ENCODE results near the gene TPSAB1. TPM values are rescaled to one million over a fixed set of nuclear protein-coding genes. Genes with fewer than 3 reads are reported as not detected.

Gene TPSAB1
- total RNA-seq, 1 donor from 2014 or later, result not detected

GRCh38 chr16:1277151-1277598 is 36.7 kb downstream of the TPSAB1 start:
- Mint-ChIP-seq H3K4me3 (ENCODE audit: low read depth) (no peak overlapping the region), H3K27me3 (peaks cover 24% of the 10 kb centered on the region), H3K4me1 (ENCODE audit: low read depth) (no peaks in the 10 kb centered on the region), H3K27ac (no peak overlapping the region), H3K9me3 (ENCODE audit: low read depth) (no peaks in the 10 kb centered on the region), H3K36me3 (ENCODE audit: insufficient read depth) (no peaks in the 10 kb centered on the region)
- TF ChIP-seq CTCF (IDR thresholded peaks at IDR 0.05; ENCODE audit: unreplicated experiment), result no peak
- DNase-seq (ENCODE audit: low spot score, unreplicated experiment), result no peak

- no peaks in the 10 kb centered on the region for H3K4me1 Mint-ChIP-seq (ENCODE audit: low read depth)
Measured at GRCh38 chr16:1277617-1278282, 37.2 kb downstream of the TPSAB1 start.

GRCh38 chr16:1278477-1278876 is 38.0 kb downstream of the TPSAB1 start:
- Mint-ChIP-seq H3K27ac (no peak overlapping the region), H3K36me3 (ENCODE audit: insufficient read depth) (no peaks in the 10 kb centered on the region), H3K4me3 (ENCODE audit: low read depth) (no peak overlapping the region), H3K9me3 (ENCODE audit: low read depth) (no peaks in the 10 kb centered on the region), H3K4me1 (ENCODE audit: low read depth) (no peaks in the 10 kb centered on the region), H3K27me3 (peaks cover 20% of the 10 kb centered on the region)
- peak; percentile 21 for TF ChIP-seq CTCF (IDR thresholded peaks at IDR 0.05; ENCODE audit: unreplicated experiment)
- DNase-seq (ENCODE audit: low spot score, unreplicated experiment), result no peak

More at GRCh38 chr16:1277617-1278282, 37.2 kb downstream of the TPSAB1 start:
- no peak for TF ChIP-seq CTCF (IDR thresholded peaks at IDR 0.05; ENCODE audit: unreplicated experiment)
- Mint-ChIP-seq H3K36me3 (ENCODE audit: insufficient read depth) (no peaks in the 10 kb centered on the region), H3K4me3 (ENCODE audit: low read depth) (no peak overlapping the region), H3K27me3 (peaks cover 23% of the 10 kb centered on the region), H3K27ac (peak overlapping the region; percentile 78), H3K9me3 (ENCODE audit: low read depth) (no peaks in the 10 kb centered on the region)
- no peak for DNase-seq (ENCODE audit: low spot score, unreplicated experiment)

- no peak for TF ChIP-seq CTCF (IDR thresholded peaks at IDR 0.05; ENCODE audit: unreplicated experiment)
- H3K27ac Mint-ChIP-seq, result no peak overlapping the region
- no peaks in the 10 kb centered on the region for H3K4me1 Mint-ChIP-seq (ENCODE audit: low read depth)
- no peaks in the 10 kb centered on the region for H3K36me3 Mint-ChIP-seq (ENCODE audit: insufficient read depth)
- H3K27me3 Mint-ChIP-seq, result peaks cover 20% of the 10 kb centered on the region
- no peaks in the 10 kb centered on the region for H3K9me3 Mint-ChIP-seq (ENCODE audit: low read depth)
- DNase-seq (ENCODE audit: low spot score, unreplicated experiment), result no peak
- H3K4me3 Mint-ChIP-seq (ENCODE audit: low read depth), result no peak overlapping the region
Measured at GRCh38 chr16:1279081-1279944, 38.8 kb downstream of the TPSAB1 start.

GRCh38 chr16:1279945-1280589 is 39.6 kb downstream of the TPSAB1 start:
- Mint-ChIP-seq H3K36me3 (ENCODE audit: insufficient read depth) (no peaks in the 10 kb centered on the region), H3K9me3 (ENCODE audit: low read depth) (no peaks in the 10 kb centered on the region), H3K27ac (no peak overlapping the region), H3K4me3 (ENCODE audit: low read depth) (no peak overlapping the region), H3K4me1 (ENCODE audit: low read depth) (no peaks in the 10 kb centered on the region), H3K27me3 (peaks cover 17% of the 10 kb centered on the region)
- DNase-seq (ENCODE audit: low spot score, unreplicated experiment), result no peak
- TF ChIP-seq CTCF (IDR thresholded peaks at IDR 0.05; ENCODE audit: unreplicated experiment), result no peak
